ENCODE data around the gene KMT2E. TPM values are rescaled to one million over a fixed set of nuclear protein-coding genes. Genes with fewer than 3 reads are reported as not detected.

The KMT2E gene
- total RNA-seq, 1 donor from 2014 or later = 88.2 TPM

DNA sequence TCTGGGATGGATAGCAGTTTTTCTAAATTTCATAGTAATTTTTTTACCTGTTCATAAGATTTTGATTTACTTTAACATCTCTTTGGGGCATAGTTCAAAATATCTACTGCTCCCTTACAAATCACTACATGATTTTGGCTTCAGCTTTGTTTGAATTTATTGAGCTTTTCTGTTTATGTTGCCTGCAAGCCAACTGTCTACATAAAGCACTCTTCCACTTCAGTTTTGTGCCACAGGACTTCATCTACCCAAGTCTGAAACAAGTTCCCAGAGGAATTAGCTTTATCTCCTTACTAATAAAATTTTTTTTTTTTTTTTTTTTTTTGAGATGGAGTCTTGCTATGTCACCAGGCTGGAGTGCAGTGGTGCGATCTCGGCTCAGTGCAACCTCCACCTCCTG lies 45.4 kb upstream of the KMT2E start:
- Histone ChIP-seq H3K9me3 (no peaks in the 10 kb centered on the region), H3K27me3 (ENCODE audit: low read depth) (no peaks in the 10 kb centered on the region)
- ATAC-seq = no peak

DNA sequence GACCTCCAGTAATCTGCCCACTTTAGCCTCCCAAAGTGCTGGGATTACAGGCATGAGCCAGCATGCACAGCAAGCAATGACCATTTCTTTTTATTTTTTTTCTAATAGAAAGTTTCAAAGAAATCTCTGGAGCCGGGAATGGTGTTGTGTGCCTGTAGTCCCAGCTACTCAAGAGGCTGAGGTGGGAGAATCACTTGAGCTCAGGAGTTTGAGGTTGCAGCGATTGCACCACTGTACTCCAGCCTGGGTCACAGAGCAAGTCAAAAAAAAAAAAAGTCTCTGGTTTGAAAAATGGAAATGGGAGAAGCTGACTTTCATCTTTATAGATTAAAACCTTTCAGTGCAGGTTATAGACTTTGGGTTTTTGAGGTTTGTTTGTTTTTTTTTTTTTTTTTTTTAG lies 44.8 kb upstream of the KMT2E start:
- intact Hi-C loops (cut with DNase I) = no loop called here
- H3K27ac ChIP-seq = peak overlapping the region; percentile 31
- H3K4me1 ChIP-seq = peaks cover 38% of the 10 kb centered on the region
- H3K4me3 ChIP-seq = no peak overlapping the region
- H3K36me3 ChIP-seq = no peaks in the 10 kb centered on the region
- TF ChIP-seq, protein P1, sequence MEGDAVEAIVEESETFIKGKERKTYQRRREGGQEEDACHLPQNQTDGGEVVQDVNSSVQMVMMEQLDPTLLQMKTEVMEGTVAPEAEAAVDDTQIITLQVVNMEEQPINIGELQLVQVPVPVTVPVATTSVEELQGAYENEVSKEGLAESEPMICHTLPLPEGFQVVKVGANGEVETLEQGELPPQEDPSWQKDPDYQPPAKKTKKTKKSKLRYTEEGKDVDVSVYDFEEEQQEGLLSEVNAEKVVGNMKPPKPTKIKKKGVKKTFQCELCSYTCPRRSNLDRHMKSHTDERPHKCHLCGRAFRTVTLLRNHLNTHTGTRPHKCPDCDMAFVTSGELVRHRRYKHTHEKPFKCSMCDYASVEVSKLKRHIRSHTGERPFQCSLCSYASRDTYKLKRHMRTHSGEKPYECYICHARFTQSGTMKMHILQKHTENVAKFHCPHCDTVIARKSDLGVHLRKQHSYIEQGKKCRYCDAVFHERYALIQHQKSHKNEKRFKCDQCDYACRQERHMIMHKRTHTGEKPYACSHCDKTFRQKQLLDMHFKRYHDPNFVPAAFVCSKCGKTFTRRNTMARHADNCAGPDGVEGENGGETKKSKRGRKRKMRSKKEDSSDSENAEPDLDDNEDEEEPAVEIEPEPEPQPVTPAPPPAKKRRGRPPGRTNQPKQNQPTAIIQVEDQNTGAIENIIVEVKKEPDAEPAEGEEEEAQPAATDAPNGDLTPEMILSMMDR (IDR thresholded peaks at IDR 0.05) = no peak
- no peaks in the 10 kb centered on the region for H3K9me3 ChIP-seq
- no peak for DNase-seq
- peak; percentile 37 to 51 for ATAC-seq
- no peaks in the 10 kb centered on the region for H3K27me3 ChIP-seq (ENCODE audit: low read depth)

More for the DNA sequence above, 45.4 kb upstream of the KMT2E start:
- TF ChIP-seq, protein P1 (IDR thresholded peaks at IDR 0.05) = no peak
- no peak overlapping the region for H3K4me3 ChIP-seq
- no peak for DNase-seq
- peaks cover 39% of the 10 kb centered on the region for H3K4me1 ChIP-seq
- intact Hi-C loops (cut with DNase I) = no loop called here
- peak overlapping the region; percentile 31 for H3K27ac ChIP-seq
- H3K36me3 ChIP-seq = no peaks in the 10 kb centered on the region

DNA sequence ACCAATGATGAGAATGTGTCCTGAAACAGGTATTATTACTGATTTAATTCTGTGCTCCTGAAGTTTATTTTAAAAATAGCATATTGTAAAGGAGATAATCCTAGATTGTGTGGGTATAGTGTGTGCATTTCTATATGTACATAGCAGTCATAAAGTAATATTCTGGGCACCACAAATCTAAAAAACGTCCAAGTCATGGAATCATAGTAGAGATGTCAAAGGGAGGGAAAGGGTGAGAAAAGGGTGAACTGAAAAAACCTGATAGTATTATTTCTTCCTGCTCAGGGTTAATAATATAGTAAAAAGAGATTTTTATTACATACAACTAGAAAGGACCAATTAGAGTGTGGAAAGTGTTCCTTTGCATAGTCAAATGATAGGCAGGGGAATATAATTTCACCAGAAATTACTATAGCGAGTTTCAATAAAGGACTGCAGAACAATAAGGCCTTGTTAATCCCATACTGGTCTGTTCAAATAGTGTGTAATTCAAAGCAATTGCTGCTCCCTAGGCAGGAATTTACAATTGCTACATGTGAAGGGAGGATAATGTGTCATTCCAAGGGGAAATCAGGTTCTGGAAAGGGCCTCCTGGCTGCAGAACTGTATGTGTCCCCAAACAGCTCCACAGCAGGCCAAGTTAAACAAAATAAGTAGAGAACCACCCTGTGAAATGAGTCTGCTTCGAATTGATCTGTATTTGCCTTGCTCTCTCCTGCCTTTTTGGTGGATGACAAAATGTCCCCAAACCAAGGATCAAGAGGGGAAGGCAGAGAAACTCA lies 42.5 kb upstream of the KMT2E start:
- TF ChIP-seq, protein P1 (IDR thresholded peaks at IDR 0.05) = no peak
- ATAC-seq (peak; percentile 87), DNase-seq (no peak)
- no peak overlapping the region for H3K4me3 ChIP-seq
- intact Hi-C loops (cut with DNase I) = no loop called here
- peaks cover 41% of the 10 kb centered on the region for H3K4me1 ChIP-seq
- peak overlapping the region; percentile 64 for H3K27ac ChIP-seq
- H3K36me3 ChIP-seq = no peaks in the 10 kb centered on the region
- no peaks in the 10 kb centered on the region for H3K9me3 ChIP-seq
- H3K27me3 ChIP-seq (ENCODE audit: low read depth) = no peaks in the 10 kb centered on the region

GRCh38 chr7:104972500-104972899 lies 41.5 kb upstream of the KMT2E start:
- H3K36me3 ChIP-seq = no peaks in the 10 kb centered on the region
- TF ChIP-seq, protein P1 (IDR thresholded peaks at IDR 0.05) = no peak
- no peaks in the 10 kb centered on the region for H3K27me3 ChIP-seq (ENCODE audit: low read depth)
- peaks cover 51% of the 10 kb centered on the region for H3K4me1 ChIP-seq
- H3K4me3 ChIP-seq = no peak overlapping the region
- DNase-seq (no peak), ATAC-seq (peak in 1 of 2 donors; percentile 19)
- H3K27ac ChIP-seq = peak overlapping the region; percentile 64
- H3K9me3 ChIP-seq = no peaks in the 10 kb centered on the region
- intact Hi-C loops (cut with DNase I) = no loop called here

- peaks cover 52% of the 10 kb centered on the region for H3K4me1 ChIP-seq
- ATAC-seq (no peak), DNase-seq (no peak)
- H3K4me3 ChIP-seq = no peak overlapping the region
- TF ChIP-seq, protein P1 (IDR thresholded peaks at IDR 0.05) = no peak
- H3K9me3 ChIP-seq = no peaks in the 10 kb centered on the region
- H3K27me3 ChIP-seq (ENCODE audit: low read depth) = no peaks in the 10 kb centered on the region
- intact Hi-C loops (cut with DNase I) = no loop called here
- H3K36me3 ChIP-seq = no peaks in the 10 kb centered on the region
- H3K27ac ChIP-seq = peak overlapping the region; percentile 67
Observed at GRCh38 chr7:104973227-104973626, 40.8 kb upstream of the KMT2E start.

Data from lower lobe of right lung (tissue), 2 donors.